Glutamatergic neuron (in vitro differentiated cells): ENCODE results near the gene ITPK1. TPM values are rescaled to one million over a fixed set of nuclear protein-coding genes. Genes with fewer than 3 reads are reported as not detected.

Experiments
- DNase-seq: peaks from one replicate; pipeline ENCODE4 v3.0.0; 2022
- H3K27ac Mint-ChIP-seq: one replicate; pipeline ENCODE4 v1.8.0; 2020; ENCODE audit warnings: mild to moderate bottlenecking, mixed read lengths, inconsistent platforms; ENCODE audit not compliant: unreplicated experiment
- H3K27me3 Mint-ChIP-seq: one replicate; pipeline ENCODE4 v1.8.0; 2020; ENCODE audit warnings: mild to moderate bottlenecking, moderate library complexity, mixed read lengths, inconsistent platforms; ENCODE audit not compliant: unreplicated experiment
- H3K36me3 Mint-ChIP-seq: one replicate; pipeline ENCODE4 v1.8.0; 2020; ENCODE audit warnings: mild to moderate bottlenecking, mixed read lengths, inconsistent platforms; ENCODE audit not compliant: unreplicated experiment
- H3K4me1 Mint-ChIP-seq: one replicate; pipeline ENCODE4 v1.8.0; 2020; ENCODE audit warnings: mild to moderate bottlenecking, low read depth, mixed read lengths, inconsistent platforms; ENCODE audit not compliant: unreplicated experiment
- H3K4me3 Mint-ChIP-seq: one replicate; pipeline ENCODE4 v1.8.0; 2020; ENCODE audit warnings: mild to moderate bottlenecking, mixed read lengths, inconsistent platforms; ENCODE audit not compliant: unreplicated experiment
- H3K9me3 Mint-ChIP-seq: one replicate; pipeline ENCODE4 v1.8.0; 2020; ENCODE audit warnings: mild to moderate bottlenecking, moderate library complexity, mixed read lengths, inconsistent platforms; ENCODE audit not compliant: unreplicated experiment
- CTCF ChIP-seq: fragments of 200-600 bp; sonication (generic); IDR thresholded peaks from one replicate; pipeline ENCODE4 v1.5.0; 2021; ENCODE audit not compliant: partially characterized antibody, unreplicated experiment
- total RNA-seq: library from RNA; stranded (reverse); fragmentation: NEBNext Ultra II Directional; extraction: Animal tissue kit (Norgen Biotek cat#: 25700); gene quantifications from one replicate; pipeline ENCODE4 v1.2.1, GENCODE V29; 2021; ENCODE audit not compliant: unreplicated experiment

ITPK1 gene
- total RNA-seq, 1 donor from 2014 or later: 132 TPM

DNA sequence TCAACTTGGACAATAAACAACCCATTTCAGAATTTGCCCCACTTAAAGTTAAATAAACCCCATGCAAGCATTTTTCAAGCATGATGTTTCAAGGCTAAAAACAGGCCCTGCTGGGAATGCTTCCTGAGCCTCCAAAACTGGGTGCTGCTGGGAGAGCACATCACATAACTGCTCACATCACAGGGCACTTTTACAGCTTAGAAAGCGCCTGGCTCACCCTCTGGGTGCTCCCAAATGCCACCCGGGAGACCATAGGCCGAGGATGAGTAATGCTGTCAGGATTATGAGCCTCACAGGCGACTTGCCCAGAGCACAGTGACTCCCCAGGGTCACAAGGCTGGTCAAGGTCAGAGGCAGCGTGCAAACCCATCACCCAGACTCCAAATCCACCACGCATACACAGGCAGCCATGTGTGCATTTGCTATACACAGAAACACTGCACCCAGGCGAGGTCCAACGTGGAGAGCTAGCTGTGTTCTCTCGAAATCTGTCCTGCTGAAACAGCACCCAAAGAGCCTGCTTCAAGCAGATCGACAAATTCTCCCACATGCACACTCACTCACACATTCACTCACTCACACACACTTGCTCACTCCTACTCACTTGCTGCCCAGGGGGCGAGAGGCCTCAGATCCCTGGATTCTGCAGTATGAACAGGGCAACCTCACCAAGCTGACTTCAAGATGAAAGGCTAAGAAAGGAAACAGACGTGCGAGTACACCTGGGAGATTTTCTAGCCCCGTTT lies 58.7 kb downstream of the ITPK1 start:
- DNase-seq: no peak
- Mint-ChIP-seq H3K27ac (no peak overlapping the region), H3K9me3 (peaks cover 2% of the 10 kb centered on the region), H3K27me3 (peaks cover 10% of the 10 kb centered on the region), H3K4me1 (peaks cover 15% of the 10 kb centered on the region), H3K36me3 (no peaks in the 10 kb centered on the region), H3K4me3 (peak overlapping the region; percentile 13)
- no peak for TF ChIP-seq CTCF

DNA sequence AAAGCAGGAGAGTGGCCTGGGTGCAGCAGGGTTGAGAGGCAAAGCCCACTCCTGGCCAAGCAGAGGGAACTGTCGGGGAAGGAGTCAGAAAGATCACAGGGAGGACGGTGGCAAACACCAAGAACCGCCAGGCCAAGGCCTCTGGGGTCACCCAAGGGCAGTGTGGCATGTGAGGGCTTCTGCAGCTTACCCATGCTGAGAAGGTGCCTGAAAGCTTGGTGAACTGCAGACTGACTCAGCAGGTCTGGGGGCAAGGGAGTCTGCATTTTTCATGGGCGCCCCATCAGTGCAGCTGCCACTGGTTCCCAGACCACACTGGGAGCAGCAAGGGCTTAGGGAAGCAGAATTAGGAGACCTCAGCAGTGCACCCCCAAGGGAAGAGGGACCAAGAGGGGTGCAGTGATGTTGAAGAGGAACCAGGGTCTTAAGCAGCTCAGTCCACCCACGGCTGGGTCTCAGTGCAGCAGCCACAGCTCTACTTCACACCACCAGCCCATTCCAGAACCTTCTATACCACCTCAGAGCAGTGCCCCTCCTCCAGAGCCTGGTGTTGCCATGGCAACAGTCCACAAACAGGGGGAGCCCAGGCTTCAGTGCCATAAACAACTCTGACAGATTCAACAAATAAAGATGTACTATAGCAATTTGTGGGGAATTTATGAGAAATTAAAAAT lies 59.4 kb downstream of the ITPK1 start:
- Mint-ChIP-seq H3K27ac (no peak overlapping the region), H3K9me3 (peaks cover 2% of the 10 kb centered on the region), H3K4me1 (peaks cover 11% of the 10 kb centered on the region), H3K27me3 (peaks cover 10% of the 10 kb centered on the region), H3K4me3 (no peak overlapping the region), H3K36me3 (no peaks in the 10 kb centered on the region)
- TF ChIP-seq CTCF: no peak
- no peak for DNase-seq

- TF ChIP-seq CTCF: no peak
- H3K27ac Mint-ChIP-seq: no peak overlapping the region
- H3K4me1 Mint-ChIP-seq: peaks cover 11% of the 10 kb centered on the region
- peaks cover 9% of the 10 kb centered on the region for H3K27me3 Mint-ChIP-seq
- H3K9me3 Mint-ChIP-seq: peaks cover 2% of the 10 kb centered on the region
- H3K4me3 Mint-ChIP-seq: no peak overlapping the region
- no peaks in the 10 kb centered on the region for H3K36me3 Mint-ChIP-seq
- no peak for DNase-seq
These were observed 60.0 kb downstream of the ITPK1 start for GRCh38 chr14:93055651-93056115.

- no peaks in the 10 kb centered on the region for H3K9me3 Mint-ChIP-seq
- no peak overlapping the region for H3K4me3 Mint-ChIP-seq
- H3K36me3 Mint-ChIP-seq: no peaks in the 10 kb centered on the region
- DNase-seq: no peak
- H3K27ac Mint-ChIP-seq: no peak overlapping the region
- H3K4me1 Mint-ChIP-seq: peaks cover 12% of the 10 kb centered on the region
- peaks cover 4% of the 10 kb centered on the region for H3K27me3 Mint-ChIP-seq
- no peak for TF ChIP-seq CTCF
These were observed 60.8 kb downstream of the ITPK1 start for GRCh38 chr14:93054876-93055275.

- no peaks in the 10 kb centered on the region for H3K36me3 Mint-ChIP-seq
- peaks cover 20% of the 10 kb centered on the region for H3K4me1 Mint-ChIP-seq
- H3K27me3 Mint-ChIP-seq: peaks cover 4% of the 10 kb centered on the region
- H3K4me3 Mint-ChIP-seq: no peak overlapping the region
- TF ChIP-seq CTCF: no peak
- H3K9me3 Mint-ChIP-seq: no peaks in the 10 kb centered on the region
- no peak overlapping the region for H3K27ac Mint-ChIP-seq
- no peak for DNase-seq
These were observed 61.7 kb downstream of the ITPK1 start for GRCh38 chr14:93054006-93054405.
